H4 (cell line): ENCODE results near the gene VEPH1. TPM values are rescaled to one million over a fixed set of nuclear protein-coding genes. Genes with fewer than 3 reads are reported as not detected.
"Not testable (repeated sequence)": the region's sequence is repeated elsewhere in the genome, so short reads cannot be mapped to it uniquely, and the experiment has no call there.

Source experiments
- DNase-seq: peaks from one replicate; pipeline ENCODE4 v3.0.0-alpha.2; 2015; ENCODE audit warnings: low spot score
- total RNA-seq: library from RNA; depleted of rRNA; stranded (reverse); fragments of >200 nt; shearing (Covaris generic); gene quantifications from 2 replicates; pipeline ENCODE4 v1.2.3, GENCODE V29; 2014

VEPH1 gene
- total RNA-seq, 1 experiment from 2014 or later, result 0.75 TPM

DNA sequence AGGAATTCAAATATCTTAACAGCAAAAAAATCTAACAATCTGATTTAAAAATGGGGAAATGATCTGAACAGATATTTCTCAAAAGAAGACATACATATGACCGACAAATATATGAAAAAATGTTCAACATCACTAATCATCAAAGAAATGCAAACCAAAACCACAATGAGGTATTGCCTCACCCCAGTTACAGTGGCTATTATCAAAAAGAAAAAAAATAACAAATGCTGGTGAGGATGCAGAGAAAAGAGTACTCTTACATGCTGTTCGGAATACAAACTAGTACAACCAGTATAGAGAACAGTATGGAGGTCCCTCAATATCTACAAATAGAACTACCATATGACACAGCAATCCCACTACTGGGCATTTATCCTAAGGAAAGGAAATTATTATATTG lies 152.6 kb downstream of the VEPH1 start:
- DNase-seq, result not testable (repeated sequence)

DNA sequence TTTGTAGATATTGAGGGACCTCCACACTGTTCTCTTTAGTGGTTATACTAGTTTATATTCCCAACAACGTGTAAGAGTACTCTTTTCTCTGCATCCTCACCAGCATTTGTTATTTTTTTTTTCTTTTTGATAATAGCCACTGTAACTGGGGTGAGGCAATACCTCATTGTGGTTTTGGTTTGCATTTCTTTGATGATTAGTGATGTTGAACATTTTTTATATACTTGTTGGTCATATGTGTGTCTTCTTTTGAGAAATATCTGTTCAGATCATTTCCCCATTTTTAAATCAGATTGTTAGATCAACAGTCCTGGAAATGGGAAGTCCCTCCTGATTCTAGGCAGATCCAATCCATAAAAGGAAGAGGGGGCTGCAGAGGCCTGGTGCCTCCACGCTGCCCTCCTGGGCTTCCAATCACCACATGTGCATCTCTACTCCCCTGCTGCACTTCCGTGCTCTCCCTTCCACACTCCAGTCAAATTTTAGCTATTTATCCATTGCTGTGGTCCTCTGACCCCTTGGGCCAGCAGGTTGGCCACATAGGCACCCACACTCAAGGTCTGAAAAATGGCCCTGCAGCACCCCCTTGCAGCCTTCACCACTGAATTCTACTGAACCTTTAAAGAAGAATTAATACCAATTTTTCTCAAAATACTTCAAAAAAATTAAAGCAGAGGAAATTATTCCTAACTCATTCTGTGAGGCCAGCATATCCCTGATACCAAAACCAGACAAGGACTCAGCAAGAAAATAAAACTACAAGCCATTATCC lies 154.7 kb downstream of the VEPH1 start:
- DNase-seq, result not testable (repeated sequence)

DNA sequence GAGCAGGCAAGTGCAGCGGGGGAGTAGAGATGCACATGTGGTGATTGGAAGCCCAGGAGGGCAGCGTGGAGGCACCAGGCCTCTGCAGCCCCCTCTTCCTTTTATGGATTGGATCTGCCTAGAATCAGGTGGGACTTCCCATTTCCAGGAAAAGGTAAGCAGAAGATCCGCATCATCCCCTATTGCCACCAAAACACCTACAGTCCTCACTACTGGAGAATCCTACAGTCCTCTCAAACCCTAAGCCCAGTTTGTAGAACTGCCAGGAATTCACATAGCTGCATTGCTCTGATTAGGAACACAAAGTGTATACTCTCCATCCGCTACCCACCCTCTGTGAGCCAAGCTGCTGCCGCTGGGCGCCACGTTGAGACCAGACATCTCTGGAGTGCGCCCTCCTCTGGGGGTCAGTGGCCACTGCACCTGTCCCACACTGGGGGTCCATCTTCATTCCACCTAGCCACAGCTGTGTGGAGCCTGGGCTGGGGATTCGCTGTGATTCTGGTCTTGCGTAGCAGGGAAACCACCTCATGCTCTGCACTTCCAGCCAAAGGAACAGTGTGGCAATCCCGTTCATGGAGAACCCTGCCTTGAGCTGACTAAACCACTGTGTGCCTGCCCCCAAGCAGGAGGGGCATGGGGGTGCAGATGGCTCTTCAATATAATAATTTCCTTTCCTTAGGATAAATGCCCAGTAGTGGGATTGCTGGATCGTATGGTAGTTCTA lies 155.5 kb downstream of the VEPH1 start:
- DNase-seq, result no peak

DNA sequence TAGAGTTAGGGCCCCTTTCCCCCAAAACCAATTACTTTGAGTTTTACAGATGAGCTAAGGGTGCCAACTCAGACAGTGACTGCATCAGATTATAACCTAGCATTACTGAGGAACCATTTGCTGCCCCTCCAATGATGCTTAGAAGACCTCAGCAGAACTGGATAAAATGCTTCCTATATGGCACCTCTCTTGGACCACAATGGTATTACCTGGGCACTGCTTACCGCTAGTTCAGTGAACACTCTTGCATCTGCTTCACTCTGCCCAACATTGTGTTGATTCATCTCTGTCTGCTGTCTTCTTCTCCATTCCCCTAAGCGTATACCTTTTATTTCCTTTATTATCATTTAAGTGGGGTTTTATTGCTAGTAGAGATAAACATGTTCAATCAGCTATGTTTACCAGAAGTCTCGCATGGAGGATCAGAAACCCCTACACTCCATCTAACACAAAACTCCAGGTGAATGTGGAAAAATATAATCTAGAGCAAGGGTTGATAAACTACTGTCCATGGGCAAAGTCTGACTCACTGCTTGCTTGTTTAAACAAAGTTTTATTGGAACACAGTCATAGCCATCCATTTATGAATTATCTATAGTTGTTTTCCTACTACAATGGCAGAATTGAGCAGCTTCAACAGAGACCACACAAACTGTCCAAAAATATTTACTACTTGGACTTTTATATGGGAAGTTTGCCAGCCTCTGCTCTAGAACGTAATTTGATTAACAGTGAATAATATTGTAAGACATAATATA lies 166.8 kb downstream of the VEPH1 start:
- DNase-seq, result no peak

DNA sequence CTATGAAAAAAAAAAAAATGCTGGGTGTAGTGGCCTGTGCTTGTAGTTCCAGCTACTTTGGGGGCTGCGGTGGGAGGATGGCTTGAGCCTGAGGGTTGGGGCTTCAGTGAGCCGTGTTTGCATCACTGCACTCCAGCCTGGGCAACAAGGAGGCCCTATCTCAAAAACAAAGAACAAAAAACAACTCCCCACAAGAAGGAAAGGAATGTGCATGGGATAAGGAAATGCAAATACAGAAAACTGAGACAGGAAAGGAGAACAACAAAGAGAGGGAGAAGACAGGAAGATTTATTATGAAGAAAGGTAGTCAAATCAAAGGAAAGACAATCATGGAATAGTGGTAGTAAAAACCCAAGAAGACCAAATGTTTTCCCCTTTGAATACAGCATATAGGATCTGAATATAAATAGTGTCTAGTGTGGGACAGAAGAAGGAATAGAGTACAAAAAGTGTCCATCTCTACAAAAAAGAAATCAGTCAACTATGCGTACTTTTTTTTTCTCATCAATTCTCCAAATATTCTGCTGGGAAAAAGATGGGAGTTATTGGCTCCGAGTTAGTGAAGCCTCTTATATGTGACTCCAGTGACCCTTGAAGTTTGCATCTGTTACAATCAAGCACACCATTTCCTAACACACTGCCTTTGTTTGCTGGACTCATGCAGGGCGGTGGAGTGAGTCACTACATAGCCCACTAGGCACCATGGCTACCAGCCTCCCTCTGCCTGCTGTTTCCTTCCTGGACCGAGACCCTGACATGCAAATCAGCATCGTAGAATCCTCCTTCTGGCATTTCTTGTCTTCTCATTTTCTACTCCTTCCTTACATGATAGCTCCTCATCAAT lies 167.8 kb downstream of the VEPH1 start:
- DNase-seq, result peak; percentile 83

DNA sequence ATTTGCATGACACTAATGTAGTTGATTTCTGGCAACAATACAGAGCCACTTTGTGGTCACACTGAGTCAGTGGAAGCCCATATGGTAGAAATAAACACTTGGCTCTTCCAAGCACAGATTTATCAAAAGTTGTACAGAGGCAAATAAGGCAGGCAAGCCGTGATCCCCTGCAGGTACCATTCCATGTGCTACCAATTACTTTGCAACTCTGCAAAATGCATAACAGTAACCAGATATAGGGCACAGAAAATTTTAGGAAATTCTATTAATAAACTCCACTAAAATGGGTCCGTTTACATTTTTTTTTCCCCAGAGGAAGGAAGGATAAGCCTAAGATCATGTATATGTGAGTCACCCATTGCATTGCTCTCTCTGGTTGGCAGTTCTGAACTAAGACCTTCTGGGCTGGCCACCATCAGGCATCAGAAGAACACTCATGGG lies 169.6 kb downstream of the VEPH1 start:
- DNase-seq, result peak; percentile 58

DNA sequence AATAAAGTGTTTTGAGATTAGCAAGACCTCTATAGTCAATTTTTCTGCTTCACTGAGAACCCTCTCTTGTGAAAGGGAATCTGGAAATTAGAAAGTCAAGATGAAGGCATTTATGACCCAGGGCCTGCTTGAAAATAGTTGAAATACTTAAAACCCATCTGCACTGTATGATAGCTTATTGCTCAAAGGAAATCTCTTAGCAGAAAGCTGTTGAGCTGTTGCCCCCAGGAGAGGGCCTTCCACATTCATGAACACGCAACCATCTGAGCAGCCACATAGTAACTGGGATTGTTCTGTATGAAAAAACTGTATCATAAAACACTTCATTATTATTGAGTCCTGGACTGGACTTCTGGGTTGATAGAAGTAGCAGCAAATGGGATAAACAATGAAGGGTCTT lies 173.0 kb downstream of the VEPH1 start:
- DNase-seq, result no peak

DNA sequence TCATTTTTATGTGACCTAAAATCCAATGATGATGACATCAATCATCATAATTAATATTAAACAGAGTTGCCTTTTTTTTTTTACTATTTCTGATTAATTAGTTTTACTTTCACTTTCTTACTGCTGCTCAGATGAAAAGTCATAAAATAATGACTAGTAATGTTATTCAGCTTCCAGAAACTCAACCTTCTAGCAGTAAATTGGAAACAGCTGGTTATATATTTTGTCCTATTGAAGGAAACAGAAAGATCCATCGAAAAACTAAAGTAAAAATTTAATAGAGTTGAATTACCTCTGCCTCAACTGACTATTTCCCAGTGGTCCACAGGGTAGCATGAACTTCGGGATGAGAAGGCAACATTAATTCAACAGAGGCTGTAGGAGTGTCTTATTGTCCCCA lies 173.7 kb downstream of the VEPH1 start:
- DNase-seq, result no peak

DNA sequence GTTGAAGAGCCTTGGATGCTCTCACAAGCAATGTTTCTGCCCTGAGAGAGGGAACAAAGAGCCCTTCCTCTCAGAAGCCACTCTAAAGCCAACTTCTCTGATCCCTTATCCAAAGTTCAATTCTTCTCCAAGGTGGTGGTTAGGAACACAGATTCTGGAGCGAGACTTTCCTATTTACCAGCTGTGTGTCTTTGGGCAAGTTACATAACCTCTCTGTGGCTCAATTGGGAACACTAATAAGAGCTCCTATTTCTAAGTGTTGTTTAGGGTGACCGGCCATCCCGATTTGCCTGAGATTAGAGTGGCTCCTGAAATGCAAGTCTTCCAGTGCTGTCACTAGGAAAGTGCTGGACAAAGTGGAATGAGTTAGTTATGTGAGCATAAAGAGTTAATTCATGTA lies 175.4 kb downstream of the VEPH1 start:
- no peak for DNase-seq

DNA sequence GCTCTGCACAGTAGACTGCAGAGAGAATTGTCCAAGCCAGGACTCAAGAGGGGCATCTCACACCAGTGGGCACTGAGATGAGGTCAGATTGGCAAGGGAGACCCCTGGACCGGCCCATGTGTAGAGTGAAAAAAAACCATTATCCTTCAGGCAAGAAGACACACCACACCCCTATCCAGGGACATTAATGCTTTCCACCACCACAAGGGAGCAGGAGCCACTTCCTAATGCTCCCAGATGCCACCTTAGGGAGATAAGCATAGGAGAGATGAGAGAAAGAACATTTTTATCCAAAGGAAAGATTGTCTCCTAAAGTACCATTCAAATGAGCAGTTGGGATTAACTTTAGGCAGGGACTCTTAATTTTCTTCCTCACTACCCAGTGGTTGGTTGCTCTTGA lies 176.2 kb downstream of the VEPH1 start:
- DNase-seq, result no peak

DNA sequence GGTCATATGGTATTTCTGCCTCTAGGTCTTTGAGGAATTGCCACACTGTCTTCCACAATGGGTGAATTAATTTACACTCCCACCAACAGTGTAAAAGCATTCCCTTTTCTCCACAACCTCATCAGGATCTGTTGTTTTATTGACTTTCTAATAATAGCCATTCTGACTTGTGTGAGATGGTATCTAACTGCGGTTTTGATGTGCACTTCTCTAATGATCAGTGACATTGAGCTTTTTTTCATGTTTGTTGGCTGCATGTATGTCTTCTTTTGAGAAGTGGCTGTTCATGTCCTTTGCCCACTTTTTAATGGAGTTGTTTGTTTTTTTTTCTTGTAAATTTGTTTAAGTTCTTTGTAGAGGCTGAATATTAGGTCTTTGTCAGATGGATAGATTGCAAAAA lies 178.3 kb downstream of the VEPH1 start:
- not testable (repeated sequence) for DNase-seq

DNA sequence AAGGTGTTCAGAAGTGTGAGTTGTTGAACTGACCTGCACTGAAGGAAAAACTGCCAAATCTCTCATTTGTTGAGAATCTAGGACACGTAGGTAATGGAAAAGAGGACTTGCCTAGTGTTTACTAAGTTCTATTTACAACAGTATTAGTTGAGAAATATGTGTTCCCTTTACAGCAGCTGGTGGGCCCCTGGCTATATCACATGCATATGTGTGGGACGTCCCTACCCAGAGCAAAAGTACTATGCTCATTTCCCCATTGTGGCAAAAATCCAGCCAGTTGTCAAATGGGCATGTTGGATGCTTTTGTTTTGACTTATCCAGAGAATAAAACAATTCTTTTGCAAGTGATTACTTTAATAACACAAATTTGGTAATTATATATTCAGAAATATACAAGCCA lies 179.9 kb downstream of the VEPH1 start:
- DNase-seq, result no peak

DNA sequence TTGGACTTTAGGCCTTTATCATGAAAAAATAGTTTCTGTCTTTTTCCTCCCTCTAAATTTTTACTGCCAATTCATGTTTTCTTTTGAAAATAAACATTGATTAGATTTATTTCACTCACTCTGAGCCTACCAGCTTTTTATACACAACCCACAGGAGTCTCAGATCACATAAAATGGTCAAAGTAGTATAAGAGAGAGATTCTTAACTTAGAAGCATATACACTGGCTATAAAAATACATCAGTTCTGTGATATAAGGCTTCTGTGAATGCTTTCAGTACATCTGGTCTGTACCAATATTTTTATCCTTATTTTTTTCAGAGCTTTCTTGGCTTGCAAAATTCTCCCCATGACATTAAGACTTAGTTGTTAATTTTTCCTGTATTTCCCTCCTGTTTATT lies 183.5 kb downstream of the VEPH1 start:
- no peak for DNase-seq

DNA sequence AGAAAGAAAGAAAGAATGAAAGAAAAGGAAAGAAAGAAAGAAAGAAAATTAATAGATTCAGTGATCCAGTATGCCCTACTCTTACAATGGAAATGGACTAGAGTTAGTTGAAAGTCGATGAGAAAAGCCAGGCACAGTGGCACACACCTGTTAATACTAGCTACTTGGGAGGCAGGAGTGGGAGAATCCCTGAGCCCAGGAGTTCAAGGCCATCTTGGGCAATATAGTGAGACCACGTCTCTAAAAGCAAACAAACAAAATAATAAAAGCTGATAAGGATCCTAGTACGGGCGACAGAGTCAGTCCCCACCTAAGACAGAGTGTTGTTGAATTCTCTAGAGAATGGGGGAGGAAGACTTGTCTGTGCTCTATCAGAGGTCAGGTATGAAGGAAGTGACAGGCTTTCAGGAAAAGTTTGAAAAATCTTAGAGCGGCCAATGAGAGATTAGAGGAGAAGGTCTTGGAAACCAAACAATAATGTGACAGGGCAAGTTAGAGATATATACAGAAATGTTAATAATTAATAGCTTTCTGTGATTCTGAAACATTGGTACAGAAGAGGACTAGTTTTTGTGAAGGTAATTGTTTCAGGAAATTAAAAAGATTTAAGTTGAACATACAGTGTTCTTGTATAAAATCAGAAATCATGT lies 184.5 kb downstream of the VEPH1 start:
- no peak for DNase-seq

DNA sequence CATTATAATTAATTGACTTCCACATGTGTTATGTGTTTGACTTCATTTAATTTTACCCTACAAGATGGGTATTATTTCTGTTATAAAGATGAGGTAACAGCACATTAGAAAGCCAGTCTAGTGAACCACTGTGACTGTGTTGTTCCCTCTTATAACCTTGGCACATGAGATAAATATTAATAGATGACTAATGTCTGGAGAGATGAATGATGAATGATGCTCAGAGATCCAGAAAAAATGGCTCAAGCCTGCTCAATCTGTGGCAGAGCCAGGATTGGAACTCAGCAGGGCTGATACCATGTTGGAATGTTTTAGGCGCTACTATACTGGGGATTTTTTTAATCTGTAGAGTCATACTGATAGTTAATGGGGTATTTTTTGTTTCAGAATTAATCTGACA lies 185.3 kb downstream of the VEPH1 start:
- DNase-seq, result no peak

DNA sequence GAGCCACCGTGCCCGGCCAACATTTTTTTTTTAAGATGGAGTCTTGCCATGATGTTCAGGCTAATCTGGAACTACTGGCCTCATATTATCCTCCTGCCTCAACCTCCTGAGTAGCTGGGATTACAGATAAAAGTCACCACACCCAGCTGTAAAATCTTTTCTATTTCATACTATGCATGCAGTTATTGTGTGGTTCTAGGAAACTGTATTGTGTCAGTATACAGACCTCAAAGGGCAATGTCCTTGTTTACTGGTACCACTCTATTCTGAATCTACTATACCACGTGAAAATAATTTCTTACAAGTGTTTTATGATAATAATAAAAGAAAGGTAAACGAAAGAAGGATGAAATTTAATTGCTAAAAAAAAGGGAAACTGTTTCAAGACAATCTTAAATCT lies 190.0 kb downstream of the VEPH1 start:
- DNase-seq, result no peak

DNA sequence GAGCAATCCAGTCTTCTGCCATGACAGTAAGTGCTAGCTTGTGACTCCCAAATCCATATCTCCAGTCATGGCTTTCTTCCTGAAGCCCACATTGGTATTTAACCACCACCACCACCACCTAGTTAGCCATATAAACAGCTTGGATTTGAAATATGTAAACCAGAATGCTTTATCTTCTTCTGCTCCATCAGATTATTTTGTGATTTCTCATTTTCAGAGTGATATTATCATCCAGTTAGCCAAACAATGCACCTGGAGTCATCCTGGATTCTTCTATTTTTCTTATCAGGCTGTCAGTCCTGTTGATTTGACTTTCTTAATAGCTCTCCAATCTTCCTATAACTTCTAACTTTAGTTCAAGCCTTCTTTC lies 190.9 kb downstream of the VEPH1 start:
- no peak for DNase-seq

DNA sequence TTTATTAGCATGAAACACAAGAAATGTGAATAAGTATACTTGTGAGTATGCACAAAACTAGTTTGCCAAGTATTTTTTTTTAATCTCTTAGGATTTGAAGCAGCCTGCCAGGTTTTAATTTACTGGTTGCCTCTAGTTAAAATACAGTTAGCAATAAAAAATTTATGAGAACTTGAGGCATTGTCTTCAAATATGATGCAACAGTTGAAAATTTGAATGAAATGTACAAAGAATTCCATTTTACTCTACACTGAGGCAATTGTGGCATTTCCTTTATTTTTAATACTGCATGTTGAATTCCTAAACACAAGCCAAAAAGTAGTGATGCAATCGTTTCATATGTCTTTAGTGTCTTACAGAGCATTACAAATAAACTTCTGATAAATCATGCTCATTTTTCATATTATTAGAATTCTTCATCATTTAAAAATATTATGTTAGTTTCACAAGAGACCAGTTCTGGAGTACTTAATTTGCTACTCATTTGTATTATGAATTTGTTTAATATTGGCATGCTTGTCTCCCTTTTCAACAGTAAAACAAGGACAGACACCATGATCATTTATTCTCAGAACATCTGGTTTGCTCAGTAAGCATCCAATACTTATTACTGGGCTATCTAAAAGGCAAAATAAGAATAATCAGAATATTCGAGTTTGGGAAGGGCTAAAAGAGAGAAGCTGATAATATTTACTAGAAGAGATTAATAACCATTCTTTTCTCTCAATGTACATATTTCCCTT lies 191.4 kb downstream of the VEPH1 start:
- DNase-seq, result peak; percentile 17

DNA sequence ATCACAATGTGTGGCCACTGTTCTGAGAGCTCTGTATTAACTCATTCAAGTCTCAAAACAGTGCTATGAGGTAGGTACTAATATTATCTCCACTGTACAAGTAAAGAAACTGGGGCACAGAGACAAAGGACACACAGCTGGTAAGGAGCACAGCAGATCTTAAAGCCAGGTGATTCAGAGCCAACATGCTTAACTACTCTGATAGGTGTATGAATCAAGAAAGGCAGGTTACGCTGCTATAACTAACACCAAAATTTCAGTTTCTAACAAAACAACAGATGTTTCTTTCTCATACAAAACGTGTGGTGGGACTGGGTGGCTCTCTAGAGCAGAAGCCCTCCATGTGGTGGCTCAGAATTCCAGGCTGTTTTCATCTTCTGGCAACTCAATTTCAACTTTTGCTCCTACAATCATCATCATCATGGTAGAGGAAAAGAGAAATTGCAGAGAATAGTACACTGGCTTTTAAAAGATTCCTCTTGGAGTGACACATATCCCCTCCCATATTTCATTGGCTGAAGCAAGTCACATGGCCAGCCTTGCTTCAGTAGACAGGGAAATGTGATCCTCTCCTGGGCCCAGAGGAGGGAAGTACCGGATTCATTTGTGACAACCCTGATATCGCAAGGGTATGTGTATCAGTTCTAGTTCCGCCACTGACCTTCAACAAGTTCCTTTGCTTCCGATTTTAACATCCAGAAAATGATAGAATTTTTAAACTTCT lies 192.7 kb downstream of the VEPH1 start:
- DNase-seq, result no peak

DNA sequence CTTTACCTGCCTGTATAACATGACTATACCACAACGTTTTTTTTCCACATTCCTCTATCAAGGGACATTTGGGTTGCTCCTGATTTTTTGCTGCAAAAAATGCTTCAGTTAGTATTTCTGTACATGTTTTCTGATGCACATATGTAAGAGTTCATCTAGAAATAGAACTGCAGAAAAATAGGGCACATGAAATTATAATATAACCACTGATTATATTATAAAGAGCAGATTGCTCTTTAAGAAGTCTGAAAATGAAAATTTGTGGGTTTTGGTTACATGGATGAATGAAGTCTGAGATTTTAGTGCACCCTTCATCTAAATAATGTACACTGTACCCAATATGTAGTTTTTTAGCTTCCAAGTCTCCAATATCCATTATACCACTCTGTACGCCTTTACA lies 196.7 kb downstream of the VEPH1 start:
- no peak for DNase-seq
